Ramos (cell line): Measurements from ENCODE around the gene ADPGK.
"Not testable (repeated sequence)": the region's sequence is repeated elsewhere in the genome, so short reads cannot be mapped to it uniquely, and the experiment has no call there.

Source experiments
- in situ Hi-C: fragments of 300-500 bp; cut with MboI; formaldehyde crosslinking; loops from one replicate; pipeline ENCODE4 v1.14.3; 2022; ENCODE audit warnings: low sequenced_read_pairs; ENCODE audit not compliant: unreplicated experiment

ADPGK gene

GRCh38 chr15:72783640-72784455, at the start of gene ADPGK:
Gene ADPGK (minus strand): TSS chr15:72783758. CDS start chr15:72783691, 67 bp downstream.
- in situ Hi-C loops = no loop called here

GRCh38 chr15:72827226-72827625, 43.7 kb upstream of the ADPGK start:
- in situ Hi-C loops = no loop called here

GRCh38 chr15:72826611-72827010, 43.1 kb upstream of the ADPGK start:
- in situ Hi-C loops = no loop called here

- in situ Hi-C loops = no loop called here
These were observed 42.3 kb upstream of the ADPGK start for GRCh38 chr15:72825829-72826228.

GRCh38 chr15:72824781-72825180, 41.2 kb upstream of the ADPGK start:
- in situ Hi-C loops = no loop called here

GRCh38 chr15:72824112-72824511, 40.6 kb upstream of the ADPGK start:
- in situ Hi-C loops = no loop called here

GRCh38 chr15:72820278-72820677, 36.7 kb upstream of the ADPGK start:
- in situ Hi-C loops = no loop called here

- in situ Hi-C loops = no loop called here
These were observed 35.1 kb upstream of the ADPGK start for GRCh38 chr15:72818632-72819031.

- in situ Hi-C loops = no loop called here
These were observed 29.9 kb upstream of the ADPGK start for GRCh38 chr15:72813345-72814004.

- in situ Hi-C loops = no loop called here
These were observed 25.8 kb upstream of the ADPGK start for GRCh38 chr15:72809329-72809728.

GRCh38 chr15:72807346-72807745, 23.8 kb upstream of the ADPGK start:
- in situ Hi-C loops = not testable (repeated sequence)

- in situ Hi-C loops = no loop called here
These were observed 19.4 kb upstream of the ADPGK start for GRCh38 chr15:72803006-72803405.

- in situ Hi-C loops = no loop called here
These were observed 18.2 kb upstream of the ADPGK start for GRCh38 chr15:72801590-72802325.

- in situ Hi-C loops = no loop called here
These were observed 17.4 kb upstream of the ADPGK start for GRCh38 chr15:72800833-72801481.

GRCh38 chr15:72797834-72798233, 14.3 kb upstream of the ADPGK start:
- in situ Hi-C loops = no loop called here

GRCh38 chr15:72797338-72797689, 13.8 kb upstream of the ADPGK start:
- in situ Hi-C loops = no loop called here

- in situ Hi-C loops = no loop called here
These were observed 13.2 kb upstream of the ADPGK start for GRCh38 chr15:72796515-72797337.

GRCh38 chr15:72796210-72796514, 12.6 kb upstream of the ADPGK start:
- in situ Hi-C loops = no loop called here

GRCh38 chr15:72793766-72794660, 10.5 kb upstream of the ADPGK start:
- in situ Hi-C loops = no loop called here
